Naive thymus-derived CD8-positive, alpha-beta T cell (primary cell): ENCODE measurements around the gene SGCD. TPM values are rescaled to one million over a fixed set of nuclear protein-coding genes. Genes with fewer than 3 reads are reported as not detected.

ENCODE experiments used
- ATAC-seq, 2 donors: fragments of 150-1000 bp; cut with Tn5 transposase in 1 of 2; sonication (Bioruptor Pico), chemical (Tn5 transposase) in 1 of 2; 1 replicate in 1 of 2; 2 replicates in 1 of 2; pipeline ENCODE4 v1.10.0; 2021; ENCODE audit warnings: mild to moderate bottlenecking in 2 of 2, moderate library complexity in 2 of 2
- POLR2A ChIA-PET: fragments of 350-600 bp; sonication (Branson Sonifier 250); formaldehyde crosslinking; loops from one replicate; lab custom pipeline; 2021; ENCODE audit warnings: antibody characterized with exemption; lab: Charles Lee
- DNase-seq, 10 donors: peaks; one replicate each; pipeline versions ENCODE4 v3.0.0 to v3.0.0-alpha.2; 2020 to 2022
- H3K27ac Mint-ChIP-seq, 10 donors: one replicate each; pipeline ENCODE4 v1.8.0; 2020 to 2022; ENCODE audit warnings: mild to moderate bottlenecking in 10 of 10, mixed read lengths in 10 of 10, moderate library complexity in 4 of 10, inconsistent platforms in 1 of 10
- H3K27me3 Mint-ChIP-seq, 5 donors: one replicate each; pipeline ENCODE4 v1.8.0; 2021 to 2022; ENCODE audit warnings: mixed read lengths in 5 of 5
- H3K36me3 Mint-ChIP-seq, 3 donors: one replicate each; pipeline ENCODE4 v1.8.0; 2020 to 2022; ENCODE audit warnings: mixed read lengths in 3 of 3, mild to moderate bottlenecking in 2 of 3, inconsistent platforms in 1 of 3
- H3K4me1 Mint-ChIP-seq, 4 donors: one replicate each; pipeline ENCODE4 v1.8.0; 2021 to 2022; ENCODE audit warnings: mixed read lengths in 4 of 4
- H3K4me3 Mint-ChIP-seq, 10 donors: one replicate each; pipeline ENCODE4 v1.8.0; 2020 to 2022; ENCODE audit warnings: mild to moderate bottlenecking in 10 of 10, mixed read lengths in 10 of 10, moderate library complexity in 6 of 10, inconsistent platforms in 1 of 10
- H3K9me3 Mint-ChIP-seq, 9 donors: one replicate each; pipeline ENCODE4 v1.8.0; 2020 to 2022; ENCODE audit warnings: mixed read lengths in 9 of 9, mild to moderate bottlenecking in 3 of 9, inconsistent platforms in 1 of 9, moderate library complexity in 1 of 9
- polyA plus RNA-seq, 3 donors: library from polyadenylated mRNA; unstranded; fragments of 300-500 nt; fragmentation: Illumina TruSeq; gene quantifications; one replicate each; pipeline ENCODE4 v1.2.3, GENCODE V29; 2021
- total RNA-seq, 8 experiments: library from RNA in 2 of 8; stranded (reverse) in 2 of 8; gene quantifications; one replicate each; pipeline ENCODE4 v1.2.3 and lab custom pipeline; 2021 to 2026

The SGCD gene
- total and polyA plus RNA-seq, 5 experiments from 2014 or later, result 0.18 to 2.0 TPM; not detected in 3

DNA sequence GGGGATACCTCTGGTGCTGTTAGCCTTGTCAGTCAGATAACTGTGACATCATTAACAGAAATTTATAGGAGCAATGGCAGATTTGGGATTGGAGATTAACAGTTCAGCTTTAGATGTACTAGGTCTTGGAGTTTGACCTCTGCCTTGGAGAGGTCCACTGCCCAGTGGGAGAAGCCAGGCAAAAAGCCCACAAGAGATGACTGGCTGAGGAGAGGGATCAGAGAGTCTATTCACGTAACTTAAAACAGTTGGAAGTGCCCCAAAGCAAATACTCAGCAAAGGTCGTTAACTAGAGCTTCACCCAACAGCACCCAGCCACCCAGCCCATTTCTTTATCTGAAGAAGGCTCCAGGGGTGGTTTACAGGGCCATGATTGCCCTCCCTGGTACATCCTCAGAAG is 290.5 kb downstream of the SGCD start:
- POLR2A ChIA-PET, result no interaction called here
- ATAC-seq (no peak), DNase-seq (no peak)
- Mint-ChIP-seq H3K9me3 (peaks cover 0 to 20% (median 0%) of the 10 kb centered on the region in 9 donors), H3K4me3 (no peak overlapping the region), H3K4me1 (no peaks in the 10 kb centered on the region), H3K27me3 (peaks cover 5 to 29% (median 7%) of the 10 kb centered on the region in 5 donors), H3K36me3 (peaks cover 0 to 7% (median 3%) of the 10 kb centered on the region in 3 donors), H3K27ac (no peak overlapping the region)

- H3K27ac Mint-ChIP-seq, result no peak overlapping the region
- H3K4me1 Mint-ChIP-seq, result no peaks in the 10 kb centered on the region
- H3K4me3 Mint-ChIP-seq, result no peak overlapping the region
- peaks cover 0 to 11% (median 0%) of the 10 kb centered on the region in 9 donors for H3K9me3 Mint-ChIP-seq
- no peak for ATAC-seq
- H3K27me3 Mint-ChIP-seq, result peaks cover 5 to 29% (median 7%) of the 10 kb centered on the region in 5 donors
- peaks cover 0 to 6% (median 0%) of the 10 kb centered on the region in 3 donors for H3K36me3 Mint-ChIP-seq
- POLR2A ChIA-PET, result no interaction called here
- no peak for DNase-seq
Measured at GRCh38 chr5:156618601-156619000, 291.6 kb downstream of the SGCD start.

DNA sequence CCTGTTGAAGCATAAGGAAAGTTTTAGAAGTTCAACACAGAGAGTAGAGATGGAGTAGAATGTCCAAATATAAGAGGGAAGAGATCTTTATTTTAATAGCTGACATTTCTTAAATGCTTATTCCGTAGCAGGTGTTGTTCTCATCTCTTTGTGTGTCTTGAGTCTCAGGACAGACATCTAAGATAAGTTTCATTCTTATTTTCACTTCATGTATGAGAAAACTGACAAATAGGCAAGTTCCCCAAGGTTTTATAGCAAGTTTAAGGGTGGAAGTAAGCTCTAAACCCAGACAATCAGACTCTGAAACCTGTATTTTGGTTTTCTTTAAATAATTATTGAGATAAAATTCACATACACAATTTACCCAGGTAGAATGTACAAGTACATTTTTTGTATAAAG is 294.8 kb downstream of the SGCD start:
- Mint-ChIP-seq H3K4me3 (no peak overlapping the region), H3K4me1 (no peaks in the 10 kb centered on the region), H3K27me3 (peaks cover 0 to 13% (median 7%) of the 10 kb centered on the region in 5 donors), H3K9me3 (no peaks in the 10 kb centered on the region), H3K36me3 (peaks cover 0 to 6% (median 0%) of the 10 kb centered on the region in 3 donors), H3K27ac (no peak overlapping the region)
- no peak for DNase-seq
- POLR2A ChIA-PET, result no interaction called here
- ATAC-seq, result no peak

- POLR2A ChIA-PET, result no interaction called here
- ATAC-seq (no peak), DNase-seq (no peak)
- H3K4me3 Mint-ChIP-seq, result no peak overlapping the region
- H3K9me3 Mint-ChIP-seq, result no peaks in the 10 kb centered on the region
- peaks cover 2 to 7% (median 5%) of the 10 kb centered on the region in 4 donors for H3K4me1 Mint-ChIP-seq
- H3K27ac Mint-ChIP-seq, result no peak overlapping the region
- no peaks in the 10 kb centered on the region for H3K36me3 Mint-ChIP-seq
- peaks cover 0 to 9% (median 5%) of the 10 kb centered on the region in 5 donors for H3K27me3 Mint-ChIP-seq
Measured at GRCh38 chr5:156623381-156624040, 296.5 kb downstream of the SGCD start.

DNA sequence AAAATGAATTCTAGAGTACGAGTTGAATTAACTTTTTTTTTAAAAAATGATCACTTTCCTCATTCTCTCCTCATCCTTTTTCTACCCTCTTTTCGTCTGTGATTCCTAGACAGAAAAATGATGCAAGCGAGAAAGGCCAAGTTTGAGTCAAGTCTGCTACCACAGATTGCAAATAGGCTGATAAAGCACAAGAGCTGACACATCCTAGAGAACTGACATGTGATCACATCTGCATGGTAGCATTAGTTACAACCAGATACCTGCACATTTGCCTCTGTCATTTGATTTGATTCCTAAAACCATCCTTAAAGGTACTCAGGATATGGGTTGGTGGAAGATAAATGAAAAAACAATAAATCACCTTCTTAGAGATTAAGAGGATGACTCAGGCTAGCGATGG is 297.7 kb downstream of the SGCD start:
- ATAC-seq (no peak), DNase-seq (no peak)
- H3K9me3 Mint-ChIP-seq, result no peaks in the 10 kb centered on the region
- peaks cover 0 to 9% (median 5%) of the 10 kb centered on the region in 5 donors for H3K27me3 Mint-ChIP-seq
- H3K4me3 Mint-ChIP-seq, result no peak overlapping the region
- H3K4me1 Mint-ChIP-seq, result peaks cover 2 to 9% (median 7%) of the 10 kb centered on the region in 4 donors
- no peaks in the 10 kb centered on the region for H3K36me3 Mint-ChIP-seq
- POLR2A ChIA-PET, result no interaction called here
- no peak overlapping the region for H3K27ac Mint-ChIP-seq

DNA sequence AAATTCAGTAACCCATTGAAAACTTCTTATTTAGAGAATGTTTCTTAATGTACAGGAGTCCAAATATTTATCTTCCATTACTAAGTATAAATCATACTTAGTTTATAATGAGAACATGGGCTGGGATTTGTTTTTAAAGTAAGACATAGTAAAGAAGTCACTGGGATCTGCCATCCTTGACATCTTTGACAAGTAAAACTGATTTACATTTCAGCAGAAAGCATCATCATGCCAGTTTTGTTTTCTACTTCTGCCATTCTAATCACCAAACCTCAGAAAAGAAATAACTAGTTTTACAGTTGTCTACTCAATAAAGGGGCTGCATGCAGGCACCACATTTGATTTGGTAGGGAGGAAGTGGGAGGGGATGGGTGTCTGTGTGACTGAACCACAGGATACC is 301.5 kb downstream of the SGCD start:
- no peaks in the 10 kb centered on the region for H3K36me3 Mint-ChIP-seq
- peak in 1 of 10 donors; percentile 4 for DNase-seq
- H3K27ac Mint-ChIP-seq, result no peak overlapping the region

DNA sequence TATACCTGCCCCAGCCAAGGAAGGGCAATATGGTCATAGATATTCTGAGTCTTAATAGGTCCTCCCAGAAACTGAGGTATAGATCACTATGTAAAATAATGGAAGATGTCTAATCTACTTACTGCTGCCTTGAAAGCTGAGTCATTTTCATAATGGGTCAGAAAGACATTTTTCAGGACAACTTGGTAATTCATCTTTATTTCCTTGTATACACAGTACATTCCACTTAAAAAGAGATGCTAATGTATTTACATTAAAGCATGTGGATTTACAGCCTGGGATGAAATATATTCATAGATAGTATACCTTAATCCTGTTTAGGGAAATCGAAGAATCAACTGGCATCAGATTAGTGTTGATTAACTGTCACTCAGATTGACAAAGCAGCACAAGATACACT is 304.0 kb downstream of the SGCD start:
- Mint-ChIP-seq H3K27ac (no peak overlapping the region), H3K4me3 (no peak overlapping the region), H3K27me3 (peaks cover 0 to 5% (median 3%) of the 10 kb centered on the region in 5 donors), H3K4me1 (peaks cover 2 to 9% (median 7%) of the 10 kb centered on the region in 4 donors), H3K36me3 (no peaks in the 10 kb centered on the region), H3K9me3 (peaks cover 0 to 4% (median 0%) of the 10 kb centered on the region in 9 donors)
- POLR2A ChIA-PET, result no interaction called here
- DNase-seq (no peak), ATAC-seq (no peak)

More for the DNA sequence above, 301.5 kb downstream of the SGCD start:
- Mint-ChIP-seq H3K4me1 (peaks cover 2 to 9% (median 7%) of the 10 kb centered on the region in 4 donors), H3K9me3 (no peaks in the 10 kb centered on the region), H3K4me3 (no peak overlapping the region), H3K27me3 (peaks cover 0 to 3% (median 0%) of the 10 kb centered on the region in 5 donors)
- POLR2A ChIA-PET, result no interaction called here
- no peak for ATAC-seq

DNA sequence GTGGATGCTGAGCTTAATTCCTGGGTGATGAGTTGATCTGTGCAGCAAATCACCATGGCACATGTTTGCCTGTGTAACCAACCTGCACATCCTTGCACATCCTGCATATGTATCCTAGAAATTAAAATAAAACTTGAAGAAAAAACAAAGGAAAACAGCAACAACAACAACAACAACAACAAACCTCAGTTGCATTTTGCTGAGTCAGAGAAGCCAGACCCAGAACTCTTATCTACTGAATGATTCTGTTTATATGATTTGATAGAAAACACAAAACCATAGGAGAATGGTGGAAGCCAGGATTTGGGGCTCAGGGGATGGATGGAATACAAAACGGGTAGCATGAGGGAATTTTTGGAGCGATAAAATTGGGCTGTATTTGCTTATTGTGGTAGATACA is 307.3 kb downstream of the SGCD start:
- Mint-ChIP-seq H3K27ac (no peak overlapping the region), H3K4me1 (no peaks in the 10 kb centered on the region), H3K36me3 (no peaks in the 10 kb centered on the region), H3K4me3 (no peak overlapping the region), H3K9me3 (peaks cover 0 to 4% (median 0%) of the 10 kb centered on the region in 9 donors), H3K27me3 (peaks cover 0 to 5% (median 3%) of the 10 kb centered on the region in 5 donors)
- DNase-seq (no peak), ATAC-seq (no peak)
- POLR2A ChIA-PET, result no interaction called here

DNA sequence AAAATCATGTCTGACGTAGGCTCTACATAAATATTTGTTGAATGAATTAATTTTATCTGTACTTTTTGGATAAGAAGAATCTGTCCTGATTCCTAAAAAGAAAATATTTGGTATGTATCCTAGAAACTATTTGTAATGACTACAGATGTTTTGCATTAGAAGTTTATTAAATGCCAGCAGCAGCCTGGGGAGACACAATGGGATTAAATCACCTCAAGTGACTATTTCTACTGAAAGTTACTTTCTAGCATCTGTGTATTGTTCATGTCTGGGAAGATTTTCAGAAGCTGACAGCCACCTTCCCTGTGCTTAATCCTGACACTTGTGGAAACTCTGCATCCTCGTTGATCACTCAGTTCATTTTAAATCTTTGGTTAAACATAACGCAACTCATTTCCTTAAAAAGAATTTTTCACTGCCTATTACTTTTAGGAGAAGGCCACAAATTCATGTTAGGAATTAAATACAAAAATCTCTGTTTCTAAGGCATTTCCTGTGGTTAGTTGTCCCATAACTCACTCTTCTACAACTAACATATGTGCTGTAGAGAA is 313.8 kb downstream of the SGCD start:
- no peaks in the 10 kb centered on the region for H3K36me3 Mint-ChIP-seq
- DNase-seq (no peak), ATAC-seq (no peak)
- peaks cover 0 to 1% (median 0%) of the 10 kb centered on the region in 9 donors for H3K9me3 Mint-ChIP-seq
- H3K27ac Mint-ChIP-seq, result no peak overlapping the region
- POLR2A ChIA-PET, result no interaction called here
- H3K4me3 Mint-ChIP-seq, result no peak overlapping the region
- H3K4me1 Mint-ChIP-seq, result no peaks in the 10 kb centered on the region
- H3K27me3 Mint-ChIP-seq, result peaks cover 0 to 11% (median 2%) of the 10 kb centered on the region in 5 donors

GRCh38 chr5:156641686-156642085 is 314.7 kb downstream of the SGCD start:
- H3K27me3 Mint-ChIP-seq, result peaks cover 2 to 19% (median 4%) of the 10 kb centered on the region in 5 donors
- DNase-seq (no peak), ATAC-seq (no peak)
- no peak overlapping the region for H3K27ac Mint-ChIP-seq
- H3K4me1 Mint-ChIP-seq, result no peaks in the 10 kb centered on the region
- POLR2A ChIA-PET, result no interaction called here
- H3K36me3 Mint-ChIP-seq, result no peaks in the 10 kb centered on the region
- H3K9me3 Mint-ChIP-seq, result peaks cover 0 to 1% (median 0%) of the 10 kb centered on the region in 9 donors
- H3K4me3 Mint-ChIP-seq, result no peak overlapping the region

DNA sequence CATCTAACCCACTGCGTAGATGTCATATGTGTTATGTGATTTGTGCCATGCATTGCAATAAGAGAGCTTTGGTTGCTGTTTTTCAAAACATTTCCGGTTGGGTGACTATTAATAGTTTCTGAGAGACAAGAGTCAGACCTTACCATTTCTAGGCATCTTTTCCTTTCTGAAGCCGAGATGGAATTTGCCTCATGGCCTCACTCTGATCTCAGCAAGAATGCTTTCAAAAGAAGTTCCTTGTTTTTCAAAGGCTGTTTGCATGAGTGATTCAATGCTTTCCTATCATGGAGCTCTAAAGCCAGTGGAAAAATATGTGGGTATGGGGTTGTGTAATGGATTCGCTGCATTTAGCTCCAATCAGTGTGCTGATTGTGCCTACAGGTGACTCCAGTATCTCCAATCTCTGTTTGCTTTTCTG is 320.1 kb downstream of the SGCD start:
- POLR2A ChIA-PET, result no interaction called here
- H3K27me3 Mint-ChIP-seq, result peaks cover 2 to 39% (median 10%) of the 10 kb centered on the region in 5 donors
- no peaks in the 10 kb centered on the region for H3K4me1 Mint-ChIP-seq
- H3K36me3 Mint-ChIP-seq, result no peaks in the 10 kb centered on the region
- H3K27ac Mint-ChIP-seq, result no peak overlapping the region
- no peak overlapping the region for H3K4me3 Mint-ChIP-seq
- ATAC-seq (no peak), DNase-seq (no peak)
- no peaks in the 10 kb centered on the region for H3K9me3 Mint-ChIP-seq

DNA sequence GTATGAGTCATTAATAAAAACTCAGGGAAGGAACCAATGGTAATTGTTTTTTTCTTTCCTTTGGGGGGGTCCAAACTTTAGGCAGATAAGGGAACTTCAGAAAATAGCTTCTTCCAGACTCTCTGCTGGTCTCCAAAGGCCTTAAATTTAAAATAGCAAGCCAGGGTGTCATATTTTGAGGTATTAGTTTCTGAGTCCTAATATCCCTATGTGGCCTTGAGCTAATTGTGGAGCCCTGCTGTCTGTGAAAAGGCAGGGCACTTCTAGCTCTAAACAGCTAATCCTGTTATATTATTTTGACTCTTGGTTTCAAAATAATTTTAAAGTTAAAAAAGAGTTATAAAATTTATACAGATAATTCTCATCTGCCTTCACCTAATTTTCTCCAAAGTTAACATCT is 327.5 kb downstream of the SGCD start:
- POLR2A ChIA-PET, result no interaction called here
- H3K27ac Mint-ChIP-seq, result no peak overlapping the region
- no peaks in the 10 kb centered on the region for H3K36me3 Mint-ChIP-seq
- ATAC-seq (no peak), DNase-seq (no peak)
- H3K9me3 Mint-ChIP-seq, result no peaks in the 10 kb centered on the region
- no peak overlapping the region for H3K4me3 Mint-ChIP-seq
- no peaks in the 10 kb centered on the region for H3K4me1 Mint-ChIP-seq
- H3K27me3 Mint-ChIP-seq, result peaks cover 2 to 16% (median 9%) of the 10 kb centered on the region in 5 donors

DNA sequence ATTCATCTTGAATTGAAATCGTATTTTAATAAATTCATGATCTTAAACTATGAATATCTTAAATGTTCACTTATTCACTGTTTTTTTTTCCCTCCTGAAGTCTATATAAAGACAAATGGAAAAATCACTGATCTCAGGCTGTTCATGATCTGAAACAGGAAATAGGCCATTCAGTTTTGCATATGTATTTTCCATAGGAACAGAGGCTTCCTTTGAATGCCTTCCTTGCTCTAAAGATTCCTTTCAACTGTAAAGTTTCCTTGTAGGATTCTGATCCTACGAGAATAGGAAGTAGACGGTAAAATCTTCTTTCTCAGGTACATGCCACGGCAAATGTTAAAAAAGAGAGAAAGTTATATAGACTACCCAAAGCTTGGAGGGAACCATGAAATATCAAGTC is 328.8 kb downstream of the SGCD start:
- Mint-ChIP-seq H3K27me3 (peaks cover 2 to 16% (median 9%) of the 10 kb centered on the region in 5 donors), H3K4me3 (no peak overlapping the region), H3K27ac (no peak overlapping the region), H3K4me1 (no peaks in the 10 kb centered on the region), H3K36me3 (no peaks in the 10 kb centered on the region), H3K9me3 (no peaks in the 10 kb centered on the region)
- no peak for DNase-seq
- POLR2A ChIA-PET, result no interaction called here
- no peak for ATAC-seq
